ENCODE data around the gene SH2D5.
A peak's percentile ranks its signal among the peaks of the same experiment; 100 is the strongest.

Gene SH2D5

GRCh38 chr1:20767271-20767670 is 34.8 kb upstream of the SH2D5 start:
- H4K8ac ChIP-seq (ENCODE audit: low read depth, low read length), result no peak overlapping the region
- no peak overlapping the region for H3K18ac ChIP-seq (ENCODE audit: low read length)
- no peak overlapping the region for H3K4me3 ChIP-seq (ENCODE audit: low read depth, low read length)
- no peak overlapping the region for H3K4ac ChIP-seq (ENCODE audit: low read depth, low read length)
- H3K79me1 ChIP-seq (ENCODE audit: low read length), result no peaks in the 10 kb centered on the region
- no peak overlapping the region for H3K14ac ChIP-seq (ENCODE audit: low read length)
- no peaks in the 10 kb centered on the region for H3K79me2 ChIP-seq (ENCODE audit: control insufficient read depth, insufficient read depth, low read length, poor library complexity)
- H3K4me2 ChIP-seq (ENCODE audit: low read length), result no peak overlapping the region
- H2BK5ac ChIP-seq (ENCODE audit: low read depth, low read length, poor library complexity), result no peak overlapping the region
- H2BK12ac ChIP-seq (ENCODE audit: low read length), result no peak overlapping the region
- H2AK5ac ChIP-seq (ENCODE audit: low read length), result no peak overlapping the region
- H3K4me1 ChIP-seq (ENCODE audit: control insufficient read depth in 1 of 2, insufficient read depth in 2 of 2, low read length in 2 of 2), result no peaks in the 10 kb centered on the region
- no peak overlapping the region for H4K91ac ChIP-seq (ENCODE audit: low read depth, low read length)
- H3K9me3 ChIP-seq (ENCODE audit: insufficient read depth, low read depth, low read length), result no peaks in the 10 kb centered on the region
- no peak overlapping the region for H4K12ac ChIP-seq (ENCODE audit: low read depth, low read length)
- H3K27ac ChIP-seq (ENCODE audit: low read depth, low read length), result no peak overlapping the region
- no peak overlapping the region for H2BK120ac ChIP-seq (ENCODE audit: insufficient read depth, low read length, poor library complexity)
- H3K9ac ChIP-seq (ENCODE audit: low read length), result no peak overlapping the region
- no peak overlapping the region for H3K23ac ChIP-seq (ENCODE audit: low read length)
- DNase-seq, result no peak
- no peak overlapping the region for H2AFZ ChIP-seq (ENCODE audit: insufficient read depth, low read length, poor library complexity)
- H3K36me3 ChIP-seq (ENCODE audit: control insufficient read depth in 1 of 2, insufficient read depth in 2 of 2, low read length in 2 of 2), result peaks cover 40 to 54% of the 10 kb centered on the region in 2 experiments
- H3K27me3 ChIP-seq (ENCODE audit: insufficient read depth, low read length), result no peaks in the 10 kb centered on the region

- Histone ChIP-seq H2AFZ (ENCODE audit: insufficient read depth, low read length, poor library complexity) (no peak overlapping the region), H3K4me1 (ENCODE audit: control insufficient read depth in 1 of 2, insufficient read depth in 2 of 2, low read length in 2 of 2) (no peaks in the 10 kb centered on the region), H4K91ac (ENCODE audit: low read depth, low read length) (no peak overlapping the region), H2BK120ac (ENCODE audit: insufficient read depth, low read length, poor library complexity) (no peak overlapping the region), H3K23ac (ENCODE audit: low read length) (no peak overlapping the region), H3K79me2 (ENCODE audit: control insufficient read depth, insufficient read depth, low read length, poor library complexity) (no peaks in the 10 kb centered on the region), H2AK5ac (ENCODE audit: low read length) (no peak overlapping the region), H4K8ac (ENCODE audit: low read depth, low read length) (no peak overlapping the region), H3K4me2 (ENCODE audit: low read length) (no peak overlapping the region), H2BK5ac (ENCODE audit: low read depth, low read length, poor library complexity) (no peak overlapping the region), H3K79me1 (ENCODE audit: low read length) (no peaks in the 10 kb centered on the region), H3K14ac (ENCODE audit: low read length) (no peak overlapping the region), H3K27ac (ENCODE audit: low read depth, low read length) (no peak overlapping the region), H4K12ac (ENCODE audit: low read depth, low read length) (no peak overlapping the region), H3K27me3 (ENCODE audit: insufficient read depth, low read length) (no peaks in the 10 kb centered on the region), H3K4ac (ENCODE audit: low read depth, low read length) (no peak overlapping the region), H3K4me3 (ENCODE audit: low read depth, low read length) (no peak overlapping the region), H3K18ac (ENCODE audit: low read length) (no peak overlapping the region), H3K9me3 (ENCODE audit: insufficient read depth, low read depth, low read length) (no peaks in the 10 kb centered on the region), H2BK12ac (ENCODE audit: low read length) (no peak overlapping the region), H3K9ac (ENCODE audit: low read length) (no peak overlapping the region), H3K36me3 (ENCODE audit: control insufficient read depth in 1 of 2, insufficient read depth in 2 of 2, low read length in 2 of 2) (peaks cover 50 to 62% of the 10 kb centered on the region in 2 experiments)
- no CpG with 5 or more reads among the region's 3 CpGs for WGBS (ENCODE audit: extremely low coverage, insufficient coverage, insufficient read length)
- no peak for DNase-seq
Observed at GRCh38 chr1:20763417-20763816, 30.9 kb upstream of the SH2D5 start.

GRCh38 chr1:20760322-20760721 is 27.8 kb upstream of the SH2D5 start:
- Histone ChIP-seq H3K9me3 (ENCODE audit: insufficient read depth, low read depth, low read length) (no peaks in the 10 kb centered on the region), H3K4me2 (ENCODE audit: low read length) (no peak overlapping the region), H2AFZ (ENCODE audit: insufficient read depth, low read length, poor library complexity) (no peak overlapping the region), H3K23ac (ENCODE audit: low read length) (no peak overlapping the region), H3K27me3 (ENCODE audit: insufficient read depth, low read length) (no peaks in the 10 kb centered on the region), H3K36me3 (ENCODE audit: control insufficient read depth in 1 of 2, insufficient read depth in 2 of 2, low read length in 2 of 2) (peaks cover 53 to 59% of the 10 kb centered on the region in 2 experiments), H4K91ac (ENCODE audit: low read depth, low read length) (no peak overlapping the region), H4K8ac (ENCODE audit: low read depth, low read length) (no peak overlapping the region), H3K4ac (ENCODE audit: low read depth, low read length) (no peak overlapping the region), H3K79me2 (ENCODE audit: control insufficient read depth, insufficient read depth, low read length, poor library complexity) (no peaks in the 10 kb centered on the region), H3K4me1 (ENCODE audit: control insufficient read depth in 1 of 2, insufficient read depth in 2 of 2, low read length in 2 of 2) (no peaks in the 10 kb centered on the region), H4K12ac (ENCODE audit: low read depth, low read length) (no peak overlapping the region), H2BK12ac (ENCODE audit: low read length) (no peak overlapping the region), H3K18ac (ENCODE audit: low read length) (no peak overlapping the region), H2BK5ac (ENCODE audit: low read depth, low read length, poor library complexity) (no peak overlapping the region), H3K4me3 (ENCODE audit: low read depth, low read length) (no peak overlapping the region), H3K14ac (ENCODE audit: low read length) (no peak overlapping the region), H3K79me1 (ENCODE audit: low read length) (no peaks in the 10 kb centered on the region), H2BK120ac (ENCODE audit: insufficient read depth, low read length, poor library complexity) (no peak overlapping the region), H3K27ac (ENCODE audit: low read depth, low read length) (no peak overlapping the region), H2AK5ac (ENCODE audit: low read length) (no peak overlapping the region), H3K9ac (ENCODE audit: low read length) (peak overlapping the region; percentile 52)
- DNase-seq, result no peak
- no CpG with 5 or more reads among the region's 6 CpGs for WGBS (ENCODE audit: extremely low coverage, insufficient coverage, insufficient read length)

GRCh38 chr1:20753589-20753988 is 21.1 kb upstream of the SH2D5 start:
- peaks cover 36 to 43% of the 10 kb centered on the region in 2 experiments for H3K36me3 ChIP-seq (ENCODE audit: control insufficient read depth in 1 of 2, insufficient read depth in 2 of 2, low read length in 2 of 2)

More at GRCh38 chr1:20753589-20753988, 21.1 kb upstream of the SH2D5 start:
- Histone ChIP-seq H2BK120ac (ENCODE audit: insufficient read depth, low read length, poor library complexity) (no peak overlapping the region), H3K9ac (ENCODE audit: low read length) (no peak overlapping the region), H3K9me3 (ENCODE audit: insufficient read depth, low read depth, low read length) (no peaks in the 10 kb centered on the region), H3K27ac (ENCODE audit: low read depth, low read length) (no peak overlapping the region), H4K91ac (ENCODE audit: low read depth, low read length) (no peak overlapping the region), H3K4me1 (ENCODE audit: control insufficient read depth in 1 of 2, insufficient read depth in 2 of 2, low read length in 2 of 2) (no peaks in the 10 kb centered on the region), H2BK5ac (ENCODE audit: low read depth, low read length, poor library complexity) (no peak overlapping the region), H2AFZ (ENCODE audit: insufficient read depth, low read length, poor library complexity) (no peak overlapping the region), H2AK5ac (ENCODE audit: low read length) (no peak overlapping the region), H4K8ac (ENCODE audit: low read depth, low read length) (no peak overlapping the region), H3K79me1 (ENCODE audit: low read length) (no peaks in the 10 kb centered on the region), H2BK12ac (ENCODE audit: low read length) (no peak overlapping the region), H3K14ac (ENCODE audit: low read length) (no peak overlapping the region), H3K4me2 (ENCODE audit: low read length) (no peak overlapping the region), H4K12ac (ENCODE audit: low read depth, low read length) (no peak overlapping the region), H3K4ac (ENCODE audit: low read depth, low read length) (no peak overlapping the region), H3K4me3 (ENCODE audit: low read depth, low read length) (no peak overlapping the region), H3K79me2 (ENCODE audit: control insufficient read depth, insufficient read depth, low read length, poor library complexity) (no peaks in the 10 kb centered on the region), H3K18ac (ENCODE audit: low read length) (no peak overlapping the region), H3K27me3 (ENCODE audit: insufficient read depth, low read length) (no peaks in the 10 kb centered on the region), H3K23ac (ENCODE audit: low read length) (no peak overlapping the region)
- no CpG with 5 or more reads among the region's 3 CpGs for WGBS (ENCODE audit: extremely low coverage, insufficient coverage, insufficient read length)
- DNase-seq, result no peak
